ENCODE results near the gene SPP2.

SPP2 gene

GRCh38 chr2:234121999-234122398 is 71.5 kb downstream of the SPP2 start:
- H3K4me3 ChIP-seq (ENCODE audit: low read length): no peak overlapping the region
- no peak for TF ChIP-seq CTCF (conservative IDR thresholded peaks at IDR 0.05; ENCODE audit: low read length)
- DNase-seq (ENCODE audit: low read depth): no peak

- no peak overlapping the region for H3K4me3 ChIP-seq (ENCODE audit: low read length)
- no peak for TF ChIP-seq CTCF (conservative IDR thresholded peaks at IDR 0.05; ENCODE audit: low read length)
- DNase-seq (ENCODE audit: low read depth): no peak
Measured at GRCh38 chr2:234125451-234126145, 75.1 kb downstream of the SPP2 start.

DNA sequence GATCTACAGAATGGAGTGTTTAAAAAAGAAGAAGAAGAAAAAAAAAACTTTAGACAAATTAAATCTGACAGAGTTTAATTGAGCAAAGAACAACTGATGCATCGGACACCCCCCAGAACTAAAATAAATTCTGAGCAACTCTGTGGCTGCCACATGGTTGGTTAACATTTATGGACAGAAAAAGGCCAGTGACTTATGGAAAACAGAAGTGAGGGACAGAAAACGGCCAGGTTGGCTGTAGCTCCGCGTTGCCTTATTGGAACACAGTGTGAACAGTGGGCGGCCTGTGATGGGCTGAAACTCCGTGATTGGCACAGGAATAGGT is 75.6 kb downstream of the SPP2 start:
- TF ChIP-seq CTCF (conservative IDR thresholded peaks at IDR 0.05; ENCODE audit: low read length): no peak
- no peak for DNase-seq (ENCODE audit: low read depth)

More for the DNA sequence above, 75.6 kb downstream of the SPP2 start:
- H3K4me3 ChIP-seq (ENCODE audit: low read length): no peak overlapping the region
